Tibial artery (tissue), 4 donors: ENCODE results near the gene TYW5.

Experiments used
- DNase-seq, 2 donors: peaks; one replicate each; pipeline ENCODE4 v3.0.0-alpha.2; 2019
- H3K27ac ChIP-seq, 2 donors: fragments of 200-600 bp; sonication (generic) in 1 of 2; 1 replicate in 1 of 2; 2 replicates in 1 of 2; pipeline ENCODE4 v1.5.1; 2018 to 2019; ENCODE audit warnings: mild to moderate bottlenecking in 1 of 2
- H3K27me3 ChIP-seq, 2 donors: fragments of 200-600 bp; sonication (generic) in 1 of 2; one replicate each; pipeline versions ENCODE4 v1.5.1 to v1.6.0; 2016 to 2019
- H3K36me3 ChIP-seq, 3 donors: fragments of 200-600 bp; sonication (generic) in 2 of 3; one replicate each; pipeline ENCODE4 v1.5.1; 2016 to 2019; ENCODE audit warnings: mild to moderate bottlenecking in 2 of 3
- H3K4me1 ChIP-seq, 4 donors: fragments of 200-600 bp; sonication (generic) in 2 of 4; 1 replicate in 3 of 4; 2 replicates in 1 of 4; pipeline ENCODE4 v1.5.1; 2016 to 2019
- H3K4me3 ChIP-seq, 2 donors: fragments of 200-600 bp; sonication (generic) in 1 of 2; 1 replicate in 1 of 2; 2 replicates in 1 of 2; pipeline ENCODE4 v1.5.1; 2018 to 2019; ENCODE audit warnings: mild to moderate bottlenecking in 2 of 2
- H3K9me3 ChIP-seq, 3 donors: fragments of 200-600 bp; sonication (generic) in 1 of 3; one replicate each; pipeline ENCODE4 v1.5.1; 2016 to 2019
- CTCF ChIP-seq, 2 experiments: fragments of 200-600 bp in 1 of 2; fragments of 450-650 bp in 1 of 2; IDR thresholded peaks; one replicate each; pipeline ENCODE4 v1.5.1; 2017 to 2019; ENCODE audit warnings: antibody characterized with exemption in 2 of 2, mild to moderate bottlenecking in 1 of 2, moderate library complexity in 1 of 2
- intact Hi-C: fragments of 100-400 bp; cut with DNase I; formaldehyde crosslinking; loops from one replicate; pipeline ENCODE4 v1.15.0; 2023; ENCODE audit warnings: low total_unique reads

TYW5 gene

GRCh38 chr2:199946196-199946595 lies 9.1 kb downstream of the TYW5 start:
- no peaks in the 10 kb centered on the region for H3K27me3 ChIP-seq
- TF ChIP-seq CTCF (IDR thresholded peaks at IDR 0.05), result no peak
- intact Hi-C loops, result no loop called here
- no peak overlapping the region for H3K4me3 ChIP-seq
- H3K9me3 ChIP-seq, result no peaks in the 10 kb centered on the region
- DNase-seq, result no peak
- no peak overlapping the region for H3K27ac ChIP-seq
- peaks cover 20 to 60% (median 41%) of the 10 kb centered on the region in 3 donors for H3K36me3 ChIP-seq
- peaks cover 0 to 3% (median 0%) of the 10 kb centered on the region in 4 donors for H3K4me1 ChIP-seq

- peaks cover 0 to 3% (median 0%) of the 10 kb centered on the region in 4 donors for H3K4me1 ChIP-seq
- H3K27me3 ChIP-seq, result no peaks in the 10 kb centered on the region
- H3K4me3 ChIP-seq, result no peak overlapping the region
- intact Hi-C loops, result no loop called here
- peaks cover 25 to 70% (median 43%) of the 10 kb centered on the region in 3 donors for H3K36me3 ChIP-seq
- H3K9me3 ChIP-seq, result no peaks in the 10 kb centered on the region
- no peak overlapping the region for H3K27ac ChIP-seq
- TF ChIP-seq CTCF (IDR thresholded peaks at IDR 0.05), result no peak
- no peak for DNase-seq
Observed at GRCh38 chr2:199943373-199943772, 11.9 kb downstream of the TYW5 start.

GRCh38 chr2:199940373-199940772 lies 14.9 kb downstream of the TYW5 start:
- DNase-seq, result no peak
- Histone ChIP-seq H3K27me3 (no peaks in the 10 kb centered on the region), H3K36me3 (peaks cover 7 to 64% (median 32%) of the 10 kb centered on the region in 3 donors), H3K9me3 (no peaks in the 10 kb centered on the region), H3K27ac (no peak overlapping the region), H3K4me1 (no peaks in the 10 kb centered on the region), H3K4me3 (no peak overlapping the region)
- intact Hi-C loops, result no loop called here
- no peak for TF ChIP-seq CTCF (IDR thresholded peaks at IDR 0.05)

- intact Hi-C loops, result no loop called here
- Histone ChIP-seq H3K4me3 (no peak overlapping the region), H3K27ac (no peak overlapping the region), H3K27me3 (no peaks in the 10 kb centered on the region), H3K36me3 (peaks cover 25 to 66% (median 30%) of the 10 kb centered on the region in 3 donors), H3K9me3 (no peaks in the 10 kb centered on the region), H3K4me1 (no peaks in the 10 kb centered on the region)
- no peak for DNase-seq
- no peak for TF ChIP-seq CTCF (IDR thresholded peaks at IDR 0.05)
Observed at GRCh38 chr2:199936554-199936953, 18.7 kb downstream of the TYW5 start.

GRCh38 chr2:199933466-199933865 lies 21.8 kb downstream of the TYW5 start:
- no peak overlapping the region for H3K4me3 ChIP-seq

More at GRCh38 chr2:199933466-199933865, 21.8 kb downstream of the TYW5 start:
- H3K27me3 ChIP-seq, result no peaks in the 10 kb centered on the region
- peaks cover 20 to 61% (median 29%) of the 10 kb centered on the region in 3 donors for H3K36me3 ChIP-seq
- intact Hi-C loops, result no loop called here
- DNase-seq, result no peak
- H3K9me3 ChIP-seq, result no peaks in the 10 kb centered on the region
- no peaks in the 10 kb centered on the region for H3K4me1 ChIP-seq
- H3K27ac ChIP-seq, result no peak overlapping the region
- TF ChIP-seq CTCF (IDR thresholded peaks at IDR 0.05), result no peak
